PC-9 (cell line): ENCODE results near the gene ZAR1L.

Experiments used
- EZH2 ChIP-seq: fragments of 200-600 bp; sonication (generic); IDR thresholded peaks from 2 replicates; pipeline ENCODE4 v1.8.0; 2017; ENCODE audit warnings: antibody characterized with exemption, low read depth
- TF ChIP-seq, protein P1 (sequence below): fragments of 200-600 bp; sonication (generic); conservative IDR thresholded peaks from 2 replicates; pipeline ENCODE4 v1.6.1; 2017; ENCODE audit warnings: mixed run types, antibody characterized with exemption, mild to moderate bottlenecking, moderate library complexity

DNA sequence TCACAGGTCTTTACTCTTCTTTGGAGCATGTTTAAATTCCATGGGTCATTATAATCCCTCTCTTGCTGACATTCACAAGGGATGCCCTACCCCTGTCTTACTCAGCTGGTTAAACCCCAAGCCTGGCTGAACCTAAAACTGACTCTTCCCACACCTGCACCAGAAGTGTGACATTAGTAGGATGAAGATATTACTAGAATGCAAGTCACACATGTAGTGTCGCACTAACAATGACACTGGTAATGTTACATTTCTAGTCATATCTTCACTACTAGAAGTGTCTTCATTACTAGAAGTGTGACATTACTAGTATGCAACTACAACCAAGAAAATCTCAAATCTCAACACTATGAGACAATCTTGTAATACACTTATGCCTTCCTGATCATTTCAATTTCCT is 14.2 kb downstream of the ZAR1L start:
- TF ChIP-seq EZH2, result no peak
- TF ChIP-seq, protein P1, sequence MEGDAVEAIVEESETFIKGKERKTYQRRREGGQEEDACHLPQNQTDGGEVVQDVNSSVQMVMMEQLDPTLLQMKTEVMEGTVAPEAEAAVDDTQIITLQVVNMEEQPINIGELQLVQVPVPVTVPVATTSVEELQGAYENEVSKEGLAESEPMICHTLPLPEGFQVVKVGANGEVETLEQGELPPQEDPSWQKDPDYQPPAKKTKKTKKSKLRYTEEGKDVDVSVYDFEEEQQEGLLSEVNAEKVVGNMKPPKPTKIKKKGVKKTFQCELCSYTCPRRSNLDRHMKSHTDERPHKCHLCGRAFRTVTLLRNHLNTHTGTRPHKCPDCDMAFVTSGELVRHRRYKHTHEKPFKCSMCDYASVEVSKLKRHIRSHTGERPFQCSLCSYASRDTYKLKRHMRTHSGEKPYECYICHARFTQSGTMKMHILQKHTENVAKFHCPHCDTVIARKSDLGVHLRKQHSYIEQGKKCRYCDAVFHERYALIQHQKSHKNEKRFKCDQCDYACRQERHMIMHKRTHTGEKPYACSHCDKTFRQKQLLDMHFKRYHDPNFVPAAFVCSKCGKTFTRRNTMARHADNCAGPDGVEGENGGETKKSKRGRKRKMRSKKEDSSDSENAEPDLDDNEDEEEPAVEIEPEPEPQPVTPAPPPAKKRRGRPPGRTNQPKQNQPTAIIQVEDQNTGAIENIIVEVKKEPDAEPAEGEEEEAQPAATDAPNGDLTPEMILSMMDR, result no peak
